Keratinocyte (primary cell): ENCODE results near the gene TMEM132C. TPM values are rescaled to one million over a fixed set of nuclear protein-coding genes. Genes with fewer than 3 reads are reported as not detected.

ENCODE experiments used
- DNase-seq: peaks from one replicate; pipeline ENCODE4 v3.0.0-alpha.2; 2011; ENCODE audit warnings: low read depth, missing footprints, low spot score
- FAIRE-seq: peaks from 2 replicates; lab custom pipeline; 2011; peaks lifted over from hg19 to GRCh38; lab: Jason Lieb, UNC
- H2AFZ ChIP-seq: 2 replicates; pipeline ENCODE4 v1.6.0; 2012; ENCODE audit warnings: low read length, control low read depth, inconsistent platforms; ENCODE audit not compliant: control insufficient read depth
- H3K27ac ChIP-seq: 2 replicates; pipeline ENCODE4 v1.5.1; 2011; ENCODE audit warnings: low read length; ENCODE audit not compliant: control insufficient read depth, insufficient read depth
- H3K27me3 ChIP-seq: 3 replicates; pipeline ENCODE4 v1.6.0; 2011; ENCODE audit warnings: low read length; ENCODE audit not compliant: control insufficient read depth, insufficient read depth; ENCODE audit errors: extremely low read depth
- H3K36me3 ChIP-seq, 2 experiments: 2 replicates in 1 of 2; 3 replicates in 1 of 2; pipeline ENCODE4 v1.5.1; 2011; ENCODE audit warnings: low read length in 2 of 2, mild to moderate bottlenecking in 1 of 2; ENCODE audit not compliant: control insufficient read depth in 2 of 2, insufficient read depth in 2 of 2; ENCODE audit errors: extremely low read depth in 1 of 2
- H3K4me1 ChIP-seq: 3 replicates; pipeline ENCODE4 v1.5.1; 2011; ENCODE audit warnings: low read length; ENCODE audit not compliant: control insufficient read depth, insufficient read depth; ENCODE audit errors: extremely low read depth
- H3K4me2 ChIP-seq: 3 replicates; pipeline ENCODE4 v1.6.0; 2011; ENCODE audit warnings: low read depth, low read length; ENCODE audit not compliant: control insufficient read depth, insufficient read depth; ENCODE audit errors: extremely low read depth
- H3K4me3 ChIP-seq, 3 experiments: fragments of 200-600 bp in 1 of 3; sonication (generic) in 1 of 3; 2 replicates in 2 of 3; 3 replicates in 1 of 3; pipeline ENCODE4 v1.5.1; 2011 to 2016; ENCODE audit warnings: low read length in 3 of 3, mild to moderate bottlenecking in 3 of 3, control low read depth in 2 of 3, inconsistent platforms in 1 of 3, low read depth in 1 of 3, mixed read lengths in 1 of 3, mixed run types in 1 of 3, moderate library complexity in 1 of 3; ENCODE audit not compliant: control insufficient read depth in 2 of 3, insufficient read depth in 2 of 3; ENCODE audit errors: extremely low read depth in 1 of 3
- H3K79me2 ChIP-seq: 2 replicates; pipeline ENCODE4 v1.6.0; 2012; ENCODE audit warnings: low read length; ENCODE audit not compliant: control insufficient read depth, insufficient read depth
- H3K9ac ChIP-seq: 3 replicates; pipeline ENCODE4 v1.6.0; 2011; ENCODE audit warnings: low read length; ENCODE audit not compliant: control insufficient read depth, insufficient read depth; ENCODE audit errors: extremely low read depth
- H3K9me1 ChIP-seq: 3 replicates; pipeline ENCODE4 v1.6.0; 2011; ENCODE audit warnings: low read length; ENCODE audit not compliant: control insufficient read depth, insufficient read depth; ENCODE audit errors: extremely low read depth
- H3K9me3 ChIP-seq: 2 replicates; pipeline ENCODE4 v1.5.1; 2012; ENCODE audit warnings: low read depth, low read length; ENCODE audit not compliant: control insufficient read depth
- H4K20me1 ChIP-seq: 3 replicates; pipeline ENCODE4 v1.6.0; 2011; ENCODE audit warnings: low read length; ENCODE audit not compliant: control insufficient read depth, insufficient read depth; ENCODE audit errors: extremely low read depth
- CTCF ChIP-seq, 3 experiments: IDR thresholded peaks in 1 of 3; conservative IDR thresholded peaks in 1 of 3; optimal IDR thresholded peaks in 1 of 3; 2 replicates in 2 of 3; 3 replicates in 1 of 3; pipeline versions ENCODE3 to v1.5.1; 2011; ENCODE audit warnings: low read length in 3 of 3, mild to moderate bottlenecking in 3 of 3, moderate library complexity in 2 of 3, control low read depth in 1 of 3, inconsistent platforms in 1 of 3; ENCODE audit not compliant: insufficient read depth in 2 of 3; ENCODE audit errors: extremely low read depth in 1 of 3
- EZH2 ChIP-seq: IDR thresholded peaks from one replicate; pipeline ENCODE4 v1.6.1; 2012; ENCODE audit warnings: inconsistent platforms, mild to moderate bottlenecking, low read length, moderate library complexity
- dilution Hi-C: fragments of 300-500 bp; cut with MboI; formaldehyde crosslinking; loops from one replicate; pipeline ENCODE4 v1.7.0; 2020; ENCODE audit warnings: low sequenced_read_pairs; ENCODE audit not compliant: extremely low pct_ligation_motif_present
- polyA plus RNA-seq, 5 experiments: library from polyadenylated mRNA; depleted of rRNA in 3 of 5; stranded (reverse) in 3 of 5; stranded (forward) in 1 of 5; unstranded in 1 of 5; fragments of >200 nt; gene quantifications; 1 replicate in 1 of 5; 2 replicates in 3 of 5; 3 replicates in 1 of 5; pipeline versions ENCODE4 v1.2.1 to v1.2.3, GENCODE V29; 2011 to 2012; ENCODE audit warnings: missing spikeins in 2 of 5, low read depth in 1 of 5, low replicate concordance in 1 of 5

The TMEM132C gene
- polyA plus RNA-seq, 1 donor (not counting 4 experiments of a cell fraction or from before 2014, with no cell fraction given) = not detected

- Histone ChIP-seq H3K9me1 (no peaks in the 10 kb centered on the region), H3K27ac (no peak overlapping the region), H4K20me1 (no peaks in the 10 kb centered on the region), H3K4me2 (no peak overlapping the region), H3K4me3 (no peak overlapping the region), H2AFZ (no peak overlapping the region), H3K9me3 (no peaks in the 10 kb centered on the region), H3K4me1 (no peaks in the 10 kb centered on the region), H3K9ac (no peak overlapping the region), H3K36me3 (no peaks in the 10 kb centered on the region), H3K79me2 (no peaks in the 10 kb centered on the region), H3K27me3 (no peaks in the 10 kb centered on the region)
- DNase-seq (no peak), FAIRE-seq (no peak)
- dilution Hi-C loops = no loop called here
- no peak for TF ChIP-seq CTCF (optimal IDR thresholded peaks at IDR 0.05 in 1 of 3, IDR thresholded peaks at IDR 0.05 in 1 of 3, conservative IDR thresholded peaks at IDR 0.05 in 1 of 3; ENCODE audit: extremely low read depth in 1 of 3, insufficient read depth in 2 of 3, low read length in 3 of 3)
- no peak for TF ChIP-seq EZH2
These were observed 158.8 kb downstream of the TMEM132C start for GRCh38 chr12:128425666-128426331.

- dilution Hi-C loops = no loop called here
- H3K9me3 ChIP-seq = no peaks in the 10 kb centered on the region
- FAIRE-seq = no peak
These were observed 159.5 kb downstream of the TMEM132C start for GRCh38 chr12:128426511-128426910.

More at GRCh38 chr12:128426511-128426910, 159.5 kb downstream of the TMEM132C start:
- Histone ChIP-seq H3K4me3 (no peak overlapping the region), H4K20me1 (no peaks in the 10 kb centered on the region), H3K9ac (no peak overlapping the region), H2AFZ (no peak overlapping the region), H3K27me3 (no peaks in the 10 kb centered on the region), H3K79me2 (no peaks in the 10 kb centered on the region), H3K4me1 (no peaks in the 10 kb centered on the region), H3K27ac (no peak overlapping the region), H3K9me1 (no peaks in the 10 kb centered on the region), H3K36me3 (no peaks in the 10 kb centered on the region), H3K4me2 (no peak overlapping the region)
- no peak for DNase-seq
- no peak for TF ChIP-seq CTCF (optimal IDR thresholded peaks at IDR 0.05 in 1 of 3, IDR thresholded peaks at IDR 0.05 in 1 of 3, conservative IDR thresholded peaks at IDR 0.05 in 1 of 3; ENCODE audit: extremely low read depth in 1 of 3, insufficient read depth in 2 of 3, low read length in 3 of 3)
- TF ChIP-seq EZH2 = no peak
